ENCODE results near the gene PPP2R1A. TPM values are rescaled to one million over a fixed set of nuclear protein-coding genes. Genes with fewer than 3 reads are reported as not detected.

Gene PPP2R1A
- total RNA-seq, 6 experiments from 2014 or later = 59.4 to 93.0 (median 82.4) TPM

- ATAC-seq = no peak
- Histone ChIP-seq H3K27me3 (no peaks in the 10 kb centered on the region), H3K9me3 (no peaks in the 10 kb centered on the region), H3K36me3 (peaks cover 0 to 7% (median 0%) of the 10 kb centered on the region in 4 donors), H3K27ac (peak overlapping the region; percentile 93 to 98 (median 95)), H3K4me3 (peak overlapping the region; percentile 66 to 87 (median 85)), H3K4me1 (peaks cover 0 to 22% (median 4%) of the 10 kb centered on the region in 4 donors)
- intact Hi-C loops (cut with DNase I) = no loop called here
- WGBS (ENCODE audit: insufficient coverage, low coverage, low lambda C conversion rate, missing lambda C conversion rate) = 6% methylated on average over 22 of the region's 40 CpGs
- peak in 1 of 3 donors; percentile 32 for DNase-seq
- no peak for TF ChIP-seq POLR2A (IDR thresholded peaks at IDR 0.05)
- TF ChIP-seq, protein P1, sequence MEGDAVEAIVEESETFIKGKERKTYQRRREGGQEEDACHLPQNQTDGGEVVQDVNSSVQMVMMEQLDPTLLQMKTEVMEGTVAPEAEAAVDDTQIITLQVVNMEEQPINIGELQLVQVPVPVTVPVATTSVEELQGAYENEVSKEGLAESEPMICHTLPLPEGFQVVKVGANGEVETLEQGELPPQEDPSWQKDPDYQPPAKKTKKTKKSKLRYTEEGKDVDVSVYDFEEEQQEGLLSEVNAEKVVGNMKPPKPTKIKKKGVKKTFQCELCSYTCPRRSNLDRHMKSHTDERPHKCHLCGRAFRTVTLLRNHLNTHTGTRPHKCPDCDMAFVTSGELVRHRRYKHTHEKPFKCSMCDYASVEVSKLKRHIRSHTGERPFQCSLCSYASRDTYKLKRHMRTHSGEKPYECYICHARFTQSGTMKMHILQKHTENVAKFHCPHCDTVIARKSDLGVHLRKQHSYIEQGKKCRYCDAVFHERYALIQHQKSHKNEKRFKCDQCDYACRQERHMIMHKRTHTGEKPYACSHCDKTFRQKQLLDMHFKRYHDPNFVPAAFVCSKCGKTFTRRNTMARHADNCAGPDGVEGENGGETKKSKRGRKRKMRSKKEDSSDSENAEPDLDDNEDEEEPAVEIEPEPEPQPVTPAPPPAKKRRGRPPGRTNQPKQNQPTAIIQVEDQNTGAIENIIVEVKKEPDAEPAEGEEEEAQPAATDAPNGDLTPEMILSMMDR (IDR thresholded peaks at IDR 0.05) = no peak
Observed at GRCh38 chr19:52190487-52191293, 838 bp downstream of the PPP2R1A start.

DNA sequence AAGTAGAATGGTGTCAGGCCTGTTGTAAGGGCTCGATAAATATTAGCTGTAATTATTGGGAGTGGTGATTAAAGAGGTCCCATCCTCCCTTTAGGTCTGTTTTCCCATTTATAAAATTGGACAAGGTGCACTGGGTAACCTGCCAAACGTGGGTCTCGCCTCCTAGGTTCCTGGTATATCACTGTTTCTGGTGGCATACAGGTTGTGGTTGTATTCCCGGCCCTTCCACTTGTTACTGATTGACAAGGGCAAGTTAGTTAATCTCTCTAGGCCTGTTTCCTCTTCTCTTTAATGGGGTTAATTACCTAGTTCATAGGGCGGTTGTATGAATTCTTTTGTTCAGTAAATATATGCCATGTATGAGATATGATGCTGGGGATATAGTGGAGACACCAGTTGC is 1.5 kb downstream of the PPP2R1A start:
- DNase-seq = no peak
- TF ChIP-seq POLR2A (IDR thresholded peaks at IDR 0.05) = no peak
- TF ChIP-seq, protein P1 (IDR thresholded peaks at IDR 0.05) = no peak
- Histone ChIP-seq H3K9me3 (no peaks in the 10 kb centered on the region), H3K27me3 (no peaks in the 10 kb centered on the region), H3K4me3 (peak overlapping the region; percentile 66 to 87 (median 85)), H3K36me3 (peaks cover 0 to 13% (median 0%) of the 10 kb centered on the region in 4 donors), H3K27ac (peak overlapping the region in 1 of 3 donors; percentile 93), H3K4me1 (peaks cover 0 to 22% (median 4%) of the 10 kb centered on the region in 4 donors)
- intact Hi-C loops (cut with DNase I) = no loop called here
- ATAC-seq = no peak
- WGBS (ENCODE audit: insufficient coverage, low coverage, low lambda C conversion rate, missing lambda C conversion rate) = 47% methylated on average over 5 of the region's 5 CpGs

- H3K27ac ChIP-seq = no peak overlapping the region
- no peaks in the 10 kb centered on the region for H3K27me3 ChIP-seq
- intact Hi-C loops (cut with DNase I) = no loop called here
- 79% methylated on average over 1 of the region's 2 CpGs for WGBS (ENCODE audit: insufficient coverage, low coverage, low lambda C conversion rate, missing lambda C conversion rate)
- no peak for ATAC-seq
- TF ChIP-seq, protein P1 (IDR thresholded peaks at IDR 0.05) = no peak
- TF ChIP-seq POLR2A (IDR thresholded peaks at IDR 0.05) = no peak
- H3K9me3 ChIP-seq = no peaks in the 10 kb centered on the region
- DNase-seq = no peak
- no peak overlapping the region for H3K4me3 ChIP-seq
- peaks cover 0 to 22% (median 4%) of the 10 kb centered on the region in 4 donors for H3K4me1 ChIP-seq
- peaks cover 0 to 13% (median 0%) of the 10 kb centered on the region in 4 donors for H3K36me3 ChIP-seq
Observed at GRCh38 chr19:52191951-52192350, 2.1 kb downstream of the PPP2R1A start.

- WGBS (ENCODE audit: insufficient coverage, low coverage, low lambda C conversion rate, missing lambda C conversion rate) = 89% methylated on average over 5 of the region's 5 CpGs
- no peak overlapping the region for H3K27ac ChIP-seq
- intact Hi-C loops (cut with DNase I) = no loop called here
- TF ChIP-seq, protein P1 (IDR thresholded peaks at IDR 0.05) = no peak
- TF ChIP-seq POLR2A (IDR thresholded peaks at IDR 0.05) = no peak
- H3K9me3 ChIP-seq = no peaks in the 10 kb centered on the region
- peaks cover 0 to 16% (median 3%) of the 10 kb centered on the region in 4 donors for H3K4me1 ChIP-seq
- ATAC-seq (no peak), DNase-seq (no peak)
- H3K36me3 ChIP-seq = peaks cover 0 to 28% (median 3%) of the 10 kb centered on the region in 4 donors
- no peak overlapping the region for H3K4me3 ChIP-seq
- H3K27me3 ChIP-seq = no peaks in the 10 kb centered on the region
Observed at GRCh38 chr19:52196256-52196967, 6.6 kb downstream of the PPP2R1A start.
